Measurements from ENCODE around the gene CNGA1. TPM values are rescaled to one million over a fixed set of nuclear protein-coding genes. Genes with fewer than 3 reads are reported as not detected.

The CNGA1 gene
- total RNA-seq, 1 experiment from 2014 or later = not detected

GRCh38 chr4:47913330-47913729 lies 103.2 kb downstream of the CNGA1 start:
- DNase-seq (ENCODE audit: low read depth) = peak; percentile 15

GRCh38 chr4:47907089-47907646 lies 109.3 kb downstream of the CNGA1 start:
- no peak for DNase-seq (ENCODE audit: low read depth)

- DNase-seq (ENCODE audit: low read depth) = no peak
Measured at GRCh38 chr4:47899639-47900038, 116.8 kb downstream of the CNGA1 start.

- no peak for DNase-seq (ENCODE audit: low read depth)
Measured at GRCh38 chr4:47891928-47892327, 124.6 kb downstream of the CNGA1 start.

Other genes with a start within 250 kb of the CNGA1 start
- gene CORIN, start 178.6 kb downstream of the CNGA1 start, total RNA-seq (2014; rRNA removed; shearing (Covaris generic)) = not detected in 2 replicates
- gene NFXL1, start 102.1 kb downstream of the CNGA1 start, total RNA-seq (2014; rRNA removed; shearing (Covaris generic)) = 3.5 and 3.6 TPM in 2 replicates
- 1.5 and 2.3 TPM in 2 replicates for gene NIPAL1, start 91 bp upstream of the CNGA1 start, total RNA-seq (2014; rRNA removed; shearing (Covaris generic))
- gene TXK, start 117.6 kb upstream of the CNGA1 start, total RNA-seq (2014; rRNA removed; shearing (Covaris generic)) = 2.3 and 2.5 TPM in 2 replicates

All from RPMI7951 (cell line).